Mucosa of stomach (tissue), 1 donor: ENCODE data around the gene RNF130.

Experiments
- H3K27me3 ChIP-seq: one replicate; pipeline ENCODE4 v1.7.0; 2013; ENCODE audit warnings: mild to moderate bottlenecking, low read length; ENCODE audit not compliant: control insufficient read depth, insufficient read depth
- H3K36me3 ChIP-seq: one replicate; pipeline ENCODE4 v1.7.0; 2013; ENCODE audit warnings: low read length; ENCODE audit not compliant: control insufficient read depth, insufficient read depth
- H3K4me1 ChIP-seq: one replicate; pipeline ENCODE4 v1.7.0; 2013; ENCODE audit warnings: mild to moderate bottlenecking, low read length; ENCODE audit not compliant: control insufficient read depth, insufficient read depth
- H3K4me3 ChIP-seq: one replicate; pipeline ENCODE4 v1.7.0; 2013; ENCODE audit warnings: low read length
- H3K9ac ChIP-seq: one replicate; pipeline ENCODE4 v1.7.0; 2013; ENCODE audit warnings: mild to moderate bottlenecking, low read length, moderate library complexity
- H3K9me3 ChIP-seq: one replicate; pipeline ENCODE4 v1.7.0; 2013; ENCODE audit warnings: mild to moderate bottlenecking, low read length, moderate library complexity; ENCODE audit not compliant: control insufficient read depth
- donor health status: Pancreatic carcinoma.

The RNF130 gene

DNA sequence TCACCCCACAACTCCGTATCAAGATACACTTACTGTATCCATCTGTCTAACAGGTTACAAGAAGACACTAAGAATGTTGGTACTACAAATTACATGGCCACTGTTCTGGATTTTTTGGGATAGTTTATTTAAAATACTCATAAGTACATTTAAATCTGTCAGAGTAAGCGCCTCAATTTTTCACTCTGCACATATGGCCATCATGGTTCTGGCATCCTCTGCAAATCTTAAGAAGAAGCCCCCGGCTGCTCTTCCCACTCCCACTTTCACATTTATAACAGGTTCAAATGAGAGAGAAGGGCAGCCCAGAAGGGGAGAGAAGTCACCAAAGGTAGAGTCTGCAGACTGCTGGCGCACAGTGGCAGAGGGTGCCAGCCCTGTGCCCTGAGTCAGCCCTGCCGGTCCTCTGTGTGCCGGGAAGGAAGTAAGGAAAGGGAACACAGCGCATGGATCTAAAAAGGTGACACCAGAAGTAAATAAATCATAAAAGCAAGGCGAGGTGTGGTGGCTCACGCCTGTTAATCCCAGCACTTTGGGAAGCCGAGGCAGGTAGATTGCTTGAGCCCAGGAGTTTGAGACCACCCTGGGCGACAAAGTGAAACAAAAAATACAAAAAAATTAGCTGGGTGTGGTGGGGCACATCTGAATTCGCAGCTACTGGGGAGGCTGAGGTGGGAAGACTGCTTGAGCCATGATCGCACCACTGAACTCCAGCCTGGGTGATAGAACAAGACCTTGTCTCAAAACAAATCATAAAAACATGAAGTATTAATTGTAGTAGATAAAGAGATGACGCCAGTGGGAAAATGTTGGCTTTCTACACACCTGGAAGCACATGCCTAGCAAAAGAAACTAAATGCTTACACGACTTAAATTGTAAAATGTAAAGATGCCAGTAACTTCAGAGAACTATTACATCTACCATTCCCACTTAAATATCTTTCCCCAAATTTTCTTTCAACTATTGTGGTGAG lies 30.0 kb downstream of the RNF130 start:
- H3K4me1 ChIP-seq = no peaks in the 10 kb centered on the region
- no peak overlapping the region for H3K9ac ChIP-seq
- H3K9me3 ChIP-seq = no peaks in the 10 kb centered on the region
- no peak overlapping the region for H3K4me3 ChIP-seq
- no peaks in the 10 kb centered on the region for H3K36me3 ChIP-seq
- H3K27me3 ChIP-seq = no peaks in the 10 kb centered on the region

DNA sequence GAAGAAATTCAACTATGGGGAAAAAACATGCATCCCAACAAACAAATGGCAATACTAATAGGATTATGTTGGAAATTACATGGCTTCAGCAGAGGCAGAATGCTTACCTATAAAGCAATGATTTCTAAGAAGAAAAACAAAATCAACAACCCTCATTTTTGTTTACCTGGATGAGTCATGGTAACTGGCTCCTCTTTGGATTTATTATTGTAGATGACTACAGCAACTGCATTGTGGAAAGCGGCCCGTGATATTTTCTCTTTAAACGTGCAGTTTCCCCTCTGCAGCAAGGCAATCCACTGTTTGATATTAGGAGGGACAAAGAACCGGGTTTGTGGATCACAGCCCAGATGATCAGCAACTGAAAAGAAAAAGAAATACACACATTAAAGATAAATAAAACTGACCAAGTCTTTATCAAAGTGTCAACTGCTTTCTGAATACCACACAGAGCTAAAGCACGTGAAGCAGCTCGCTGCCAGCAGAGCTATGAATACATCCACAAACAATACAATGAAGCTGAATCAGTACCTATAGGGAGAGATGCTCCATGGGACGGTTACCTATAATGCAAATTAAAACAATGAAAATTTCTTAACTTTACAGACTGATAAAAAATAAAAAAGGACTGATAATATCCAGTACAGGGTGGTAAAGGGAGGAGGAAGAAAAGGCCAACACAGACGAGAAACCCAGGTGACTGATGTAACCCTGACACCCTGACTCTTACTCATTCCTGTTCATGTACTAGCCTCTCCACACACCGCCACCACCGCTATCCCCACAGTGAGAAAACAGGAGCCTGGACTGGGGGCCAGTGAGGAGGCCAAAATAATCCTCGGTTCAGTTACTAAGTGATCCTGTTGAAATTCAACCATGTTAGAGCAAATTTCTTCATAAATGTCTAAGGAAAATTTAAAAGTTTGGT lies 31.0 kb downstream of the RNF130 start:
- no peaks in the 10 kb centered on the region for H3K27me3 ChIP-seq
- H3K36me3 ChIP-seq = no peaks in the 10 kb centered on the region
- no peak overlapping the region for H3K9ac ChIP-seq
- no peaks in the 10 kb centered on the region for H3K4me1 ChIP-seq
- H3K4me3 ChIP-seq = no peak overlapping the region
- peaks cover 4% of the 10 kb centered on the region for H3K9me3 ChIP-seq

DNA sequence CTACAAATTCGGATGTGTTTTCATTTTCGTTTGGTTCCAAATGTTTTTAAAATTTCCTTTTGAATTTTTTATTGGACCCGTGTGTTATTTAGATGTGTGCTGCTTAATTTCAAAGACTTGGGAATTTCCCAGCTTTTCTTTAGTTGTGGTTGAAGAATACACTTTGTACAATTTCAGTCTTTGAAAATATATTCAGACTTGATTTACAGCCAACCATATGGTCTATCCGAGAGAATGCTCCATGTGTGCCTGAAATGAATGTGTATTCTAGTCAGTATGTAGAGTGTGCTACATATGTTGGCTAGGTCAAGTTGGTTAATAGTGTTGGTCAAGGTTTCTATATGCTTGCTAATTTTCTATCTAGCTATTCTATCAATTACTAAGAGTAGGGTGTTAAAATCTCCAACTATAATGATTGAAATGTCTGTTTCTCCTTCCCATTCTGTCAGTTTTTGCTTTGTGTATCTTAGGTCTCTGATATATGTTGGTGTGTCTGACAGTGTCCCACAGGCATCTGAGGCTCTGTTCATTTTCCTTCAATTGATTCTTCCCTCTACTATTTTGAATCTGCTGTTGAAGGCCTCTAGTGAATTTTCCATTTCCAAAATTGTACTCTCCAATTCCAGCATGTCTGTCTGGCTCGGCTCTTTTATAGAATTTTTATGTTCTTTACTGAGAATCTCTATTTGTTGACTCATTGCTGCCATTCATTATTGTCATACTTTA lies 36.2 kb downstream of the RNF130 start:
- Histone ChIP-seq H3K4me1 (no peaks in the 10 kb centered on the region), H3K4me3 (no peak overlapping the region), H3K9ac (no peak overlapping the region), H3K36me3 (no peaks in the 10 kb centered on the region), H3K27me3 (no peaks in the 10 kb centered on the region), H3K9me3 (peaks cover 7% of the 10 kb centered on the region)

DNA sequence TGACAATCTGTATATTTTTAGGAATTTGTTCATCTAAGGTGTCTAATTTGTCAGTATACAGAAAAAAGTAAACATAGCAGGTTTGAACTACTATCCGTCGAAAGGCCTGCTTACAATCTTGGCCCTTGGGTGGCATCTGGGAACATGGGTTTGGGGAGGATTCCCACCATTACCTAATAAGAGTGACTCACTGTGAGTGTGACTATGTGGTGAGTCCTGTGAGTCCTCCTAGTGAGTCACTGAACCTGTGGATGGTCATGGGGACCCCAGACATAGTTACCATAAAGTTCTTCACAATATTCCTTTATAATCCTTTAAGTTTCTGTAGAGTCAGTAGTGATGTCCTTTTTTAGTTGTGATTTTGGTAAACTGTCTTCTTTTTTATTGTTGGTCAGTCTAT lies 37.0 kb downstream of the RNF130 start:
- Histone ChIP-seq H3K4me1 (no peaks in the 10 kb centered on the region), H3K4me3 (no peak overlapping the region), H3K36me3 (no peaks in the 10 kb centered on the region), H3K9ac (no peak overlapping the region), H3K27me3 (no peaks in the 10 kb centered on the region), H3K9me3 (peaks cover 7% of the 10 kb centered on the region)

DNA sequence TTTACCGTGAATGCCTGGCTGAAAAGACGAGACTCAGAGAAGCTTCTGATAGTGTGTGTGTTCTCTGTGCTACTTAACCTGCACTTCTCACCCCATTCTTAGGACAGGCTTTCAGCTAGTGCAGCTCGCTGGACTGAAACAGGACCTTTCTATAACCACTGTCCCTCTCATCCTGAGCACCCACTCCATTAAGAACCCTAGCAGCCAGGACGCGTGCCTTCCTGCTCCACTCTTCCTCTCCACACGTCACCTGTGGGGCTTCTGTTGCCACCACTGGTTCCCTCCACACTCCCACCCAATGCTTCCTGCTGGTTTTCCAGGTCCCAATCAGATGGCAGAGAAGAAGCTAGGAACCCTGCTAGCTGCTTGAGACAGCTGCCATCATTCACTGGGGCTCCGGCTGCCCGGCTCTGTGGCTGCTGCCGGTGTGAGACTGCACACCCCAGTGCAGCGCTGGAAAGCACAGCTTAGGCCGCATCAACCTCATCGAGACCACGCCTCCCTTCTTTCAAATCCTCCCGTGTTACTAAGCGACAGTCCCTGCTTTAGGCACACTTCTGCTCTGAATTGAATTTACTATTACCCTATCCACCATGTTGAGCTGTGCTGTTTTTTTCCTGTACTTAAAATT lies 44.0 kb downstream of the RNF130 start:
- H3K9ac ChIP-seq = no peak overlapping the region
- no peaks in the 10 kb centered on the region for H3K9me3 ChIP-seq
- H3K4me1 ChIP-seq = no peaks in the 10 kb centered on the region
- H3K4me3 ChIP-seq = no peak overlapping the region
- no peaks in the 10 kb centered on the region for H3K27me3 ChIP-seq
- no peaks in the 10 kb centered on the region for H3K36me3 ChIP-seq

DNA sequence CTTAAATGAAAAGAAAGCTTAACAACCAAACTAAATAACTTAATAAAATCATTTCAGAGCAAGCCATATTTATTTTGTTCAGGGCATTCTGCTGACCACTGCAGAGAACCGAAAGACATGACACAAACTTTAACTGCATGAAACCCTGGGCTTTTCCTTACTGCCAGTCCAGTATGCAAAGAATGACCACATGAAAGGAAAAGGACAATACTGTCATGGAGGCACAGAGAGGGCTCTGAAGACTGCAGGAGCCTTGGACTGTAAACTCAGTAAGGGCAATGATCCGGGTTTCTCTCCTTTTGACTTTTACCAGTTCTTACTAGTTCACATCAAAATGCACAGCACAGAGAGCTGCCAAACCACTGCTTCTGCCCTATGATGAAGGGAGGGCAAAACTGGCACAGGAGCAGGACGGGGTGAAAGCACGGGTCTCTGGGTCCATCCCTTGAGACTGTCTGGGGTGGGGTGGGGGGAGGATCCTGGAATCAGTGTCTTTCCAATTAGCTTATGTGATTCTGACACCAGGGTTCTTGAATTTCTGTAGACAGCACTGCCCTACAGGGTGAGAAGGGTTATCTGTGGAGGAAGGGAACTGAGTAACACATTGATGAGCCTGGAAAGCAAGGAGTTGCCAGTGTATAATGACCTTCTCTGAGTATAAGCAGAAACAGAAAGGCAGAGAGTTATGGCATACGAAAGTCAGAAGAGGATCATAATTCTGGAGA lies 44.7 kb downstream of the RNF130 start:
- Histone ChIP-seq H3K36me3 (no peaks in the 10 kb centered on the region), H3K4me1 (no peaks in the 10 kb centered on the region), H3K27me3 (no peaks in the 10 kb centered on the region), H3K9ac (no peak overlapping the region), H3K4me3 (no peak overlapping the region), H3K9me3 (no peaks in the 10 kb centered on the region)

DNA sequence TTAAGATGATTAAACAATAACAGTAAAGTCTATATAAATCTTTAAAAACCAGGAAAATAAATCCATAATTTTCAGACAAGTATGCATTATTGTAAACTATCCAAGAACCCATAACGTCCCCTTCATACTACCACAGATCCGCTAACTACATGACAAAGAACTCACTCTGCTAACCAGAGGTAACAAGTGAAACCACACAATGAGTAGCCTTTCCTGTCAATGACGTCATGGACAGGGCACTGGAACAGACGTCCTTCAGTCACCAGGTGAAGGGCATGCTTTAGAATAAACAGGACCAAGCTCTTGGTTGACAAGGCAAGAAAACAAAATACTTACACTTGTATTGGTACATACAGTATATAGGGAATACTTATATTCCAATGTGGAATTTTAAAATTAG lies 45.2 kb downstream of the RNF130 start:
- H3K9me3 ChIP-seq = no peaks in the 10 kb centered on the region
- no peaks in the 10 kb centered on the region for H3K36me3 ChIP-seq
- no peak overlapping the region for H3K4me3 ChIP-seq
- no peak overlapping the region for H3K9ac ChIP-seq
- no peaks in the 10 kb centered on the region for H3K4me1 ChIP-seq
- no peaks in the 10 kb centered on the region for H3K27me3 ChIP-seq

DNA sequence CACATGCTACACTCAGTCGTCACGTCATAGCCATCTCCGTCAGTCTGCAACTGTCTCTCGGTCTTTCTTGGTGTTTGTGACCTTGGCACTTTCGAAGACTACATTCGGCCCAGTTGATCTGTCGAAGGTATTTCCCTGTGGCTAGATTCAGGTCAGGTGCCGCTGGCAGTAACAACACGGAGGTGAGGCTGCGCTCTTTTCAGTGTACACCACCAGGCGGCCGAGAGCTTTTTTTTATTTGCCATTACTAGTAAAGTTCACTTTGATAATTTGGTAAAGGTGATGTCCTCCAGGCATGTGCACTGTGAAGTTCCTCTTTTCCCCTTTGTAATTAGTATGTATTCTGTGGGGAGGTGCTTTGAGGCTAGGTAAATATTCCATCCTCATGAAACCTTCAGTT lies 49.7 kb downstream of the RNF130 start:
- Histone ChIP-seq H3K36me3 (no peaks in the 10 kb centered on the region), H3K9me3 (no peaks in the 10 kb centered on the region), H3K9ac (no peak overlapping the region), H3K4me1 (no peaks in the 10 kb centered on the region), H3K27me3 (no peaks in the 10 kb centered on the region), H3K4me3 (no peak overlapping the region)

DNA sequence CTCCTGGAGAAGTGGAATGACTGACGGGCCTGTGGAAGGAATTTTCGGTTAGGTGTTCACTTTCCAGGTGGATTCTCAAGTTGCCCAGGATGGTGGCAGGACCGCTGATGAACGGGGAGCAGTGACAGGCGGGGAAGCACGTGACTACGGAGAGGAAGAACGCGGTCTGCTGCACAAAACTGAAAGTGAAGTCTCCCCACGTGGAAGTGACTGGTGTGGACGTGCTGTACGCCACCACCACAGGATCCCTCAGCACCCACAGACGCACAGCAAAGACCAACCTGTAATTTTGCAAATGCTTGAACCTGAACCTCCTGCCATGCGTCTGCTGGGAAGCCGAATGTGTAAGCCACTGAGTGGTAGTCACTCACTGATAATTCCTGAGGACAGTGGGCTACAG lies 51.4 kb downstream of the RNF130 start:
- H3K36me3 ChIP-seq = no peaks in the 10 kb centered on the region
- H3K4me3 ChIP-seq = no peak overlapping the region
- H3K9ac ChIP-seq = no peak overlapping the region
- H3K27me3 ChIP-seq = no peaks in the 10 kb centered on the region
- H3K9me3 ChIP-seq = no peaks in the 10 kb centered on the region
- no peaks in the 10 kb centered on the region for H3K4me1 ChIP-seq

DNA sequence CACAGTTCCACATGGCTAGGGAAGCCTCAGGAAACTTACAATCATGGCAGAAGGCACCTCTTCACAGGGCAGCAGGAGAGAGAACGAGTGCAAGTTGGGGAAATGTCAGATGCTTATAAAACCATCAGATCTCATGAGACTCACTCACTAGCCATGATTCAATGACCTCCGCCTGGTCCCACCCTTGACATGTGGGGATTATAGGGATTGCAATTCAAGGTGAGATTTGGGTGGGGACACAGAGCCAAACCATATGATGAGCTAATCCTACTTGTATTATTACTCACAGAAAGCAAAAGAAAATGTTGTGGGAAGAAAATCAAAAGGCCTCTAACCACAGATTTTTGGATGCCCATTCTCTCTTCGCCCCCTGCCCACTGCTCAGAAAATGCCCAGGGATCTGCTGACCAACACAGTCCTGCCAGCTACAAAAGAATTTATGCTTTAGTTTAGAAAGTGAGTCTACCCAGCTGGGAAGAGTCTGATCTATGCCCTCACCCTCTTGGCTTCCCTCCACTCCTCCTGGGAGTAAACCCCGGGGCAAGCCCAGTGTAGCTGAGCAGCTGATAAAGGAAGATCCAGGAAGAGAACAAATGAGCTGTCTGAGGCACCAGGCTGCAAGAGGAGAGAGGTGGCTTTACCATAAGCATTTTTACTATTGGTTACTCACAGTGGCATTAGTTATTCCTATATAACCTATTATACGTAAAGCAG lies 53.1 kb downstream of the RNF130 start:
- H3K4me1 ChIP-seq = no peaks in the 10 kb centered on the region
- H3K9me3 ChIP-seq = no peaks in the 10 kb centered on the region
- no peaks in the 10 kb centered on the region for H3K27me3 ChIP-seq
- no peaks in the 10 kb centered on the region for H3K36me3 ChIP-seq
- no peak overlapping the region for H3K4me3 ChIP-seq
- H3K9ac ChIP-seq = no peak overlapping the region
